Stimulated activated CD4-positive, alpha-beta T cell treated with anti-CD3 and anti-CD28 coated beads, Interleukin-15, amount 100 ng/mL, for 1 hour (primary cell): ENCODE results near the gene CERS1.

Source experiments
- DNase-seq, 2 donors: peaks; one replicate each; pipeline ENCODE4 v3.0.0-alpha.2; 2020; ENCODE audit warnings: low read depth in 1 of 2, low spot score in 1 of 2

The CERS1 gene

GRCh38 chr19:18857223-18857622 lies 38.7 kb downstream of the CERS1 start:
- no peak for DNase-seq

DNA sequence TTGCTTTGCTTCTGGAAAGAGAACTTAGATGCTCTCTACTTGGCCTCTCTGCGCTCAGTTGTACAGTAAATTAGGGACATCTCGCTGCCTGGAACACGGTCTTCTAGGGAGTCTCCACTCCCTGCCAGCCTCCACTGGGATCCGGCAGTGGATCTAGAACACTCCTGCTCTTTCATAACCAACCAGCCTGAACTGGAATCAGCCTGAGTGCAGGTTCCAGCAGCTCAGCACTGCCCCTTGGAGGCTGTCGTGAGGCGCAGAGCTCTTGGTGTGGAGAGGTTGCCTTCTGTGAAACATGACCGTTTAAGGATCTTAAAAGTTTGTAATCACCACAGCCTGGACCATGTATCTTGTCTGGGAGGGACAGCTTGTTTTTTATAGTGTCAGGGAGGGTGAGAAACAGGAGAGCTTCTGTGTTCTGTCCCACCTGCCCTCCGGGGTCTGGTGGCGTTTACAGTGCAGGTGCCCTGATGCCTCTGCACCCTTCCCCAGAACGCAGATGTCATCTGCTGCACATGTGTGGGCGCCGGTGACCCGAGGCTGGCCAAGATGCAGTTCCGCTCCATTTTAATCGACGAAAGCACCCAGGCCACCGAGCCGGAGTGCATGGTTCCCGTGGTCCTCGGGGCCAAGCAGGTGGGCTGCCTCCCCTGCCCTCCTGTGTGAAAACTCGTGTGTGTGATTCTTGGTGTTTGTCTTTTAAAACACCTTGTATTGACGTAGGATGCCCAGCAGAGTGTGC lies 39.4 kb downstream of the CERS1 start:
- no peak for DNase-seq

DNA sequence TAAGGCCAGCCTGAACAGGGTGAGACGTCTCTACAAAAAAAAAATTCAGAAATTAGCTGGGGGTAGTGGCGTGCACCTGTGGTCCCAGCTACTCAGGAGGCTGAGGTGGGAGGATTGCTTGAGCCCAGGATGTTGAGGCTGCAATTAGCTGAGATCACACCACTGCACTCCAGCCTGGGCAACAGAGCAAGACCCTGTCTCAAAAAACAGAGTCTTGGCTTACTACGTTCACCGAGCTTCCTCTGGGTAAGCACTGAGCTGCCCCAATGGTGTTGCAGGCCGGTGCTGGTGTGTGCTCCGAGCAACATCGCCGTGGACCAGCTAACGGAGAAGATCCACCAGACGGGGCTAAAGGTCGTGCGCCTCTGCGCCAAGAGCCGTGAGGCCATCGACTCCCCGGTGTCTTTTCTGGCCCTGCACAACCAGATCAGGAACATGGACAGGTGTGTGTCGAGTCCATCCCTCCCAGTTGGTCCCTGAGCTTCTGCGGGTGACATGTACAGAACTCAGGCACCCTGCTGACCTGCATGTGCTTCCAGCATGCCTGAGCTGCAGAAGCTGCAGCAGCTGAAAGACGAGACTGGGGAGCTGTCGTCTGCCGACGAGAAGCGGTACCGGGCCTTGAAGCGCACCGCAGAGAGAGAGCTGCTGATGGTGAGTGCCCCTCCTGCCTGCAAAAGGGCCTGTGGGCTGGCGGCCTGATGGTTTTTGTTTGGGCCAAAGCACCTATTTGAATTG lies 40.1 kb downstream of the CERS1 start:
- no peak for DNase-seq

GRCh38 chr19:18854982-18855381 lies 41.0 kb downstream of the CERS1 start:
- no peak for DNase-seq

- DNase-seq, result no peak
These were observed 42.1 kb downstream of the CERS1 start for GRCh38 chr19:18853755-18854427.

GRCh38 chr19:18852648-18853047 lies 43.3 kb downstream of the CERS1 start:
- no peak for DNase-seq

DNA sequence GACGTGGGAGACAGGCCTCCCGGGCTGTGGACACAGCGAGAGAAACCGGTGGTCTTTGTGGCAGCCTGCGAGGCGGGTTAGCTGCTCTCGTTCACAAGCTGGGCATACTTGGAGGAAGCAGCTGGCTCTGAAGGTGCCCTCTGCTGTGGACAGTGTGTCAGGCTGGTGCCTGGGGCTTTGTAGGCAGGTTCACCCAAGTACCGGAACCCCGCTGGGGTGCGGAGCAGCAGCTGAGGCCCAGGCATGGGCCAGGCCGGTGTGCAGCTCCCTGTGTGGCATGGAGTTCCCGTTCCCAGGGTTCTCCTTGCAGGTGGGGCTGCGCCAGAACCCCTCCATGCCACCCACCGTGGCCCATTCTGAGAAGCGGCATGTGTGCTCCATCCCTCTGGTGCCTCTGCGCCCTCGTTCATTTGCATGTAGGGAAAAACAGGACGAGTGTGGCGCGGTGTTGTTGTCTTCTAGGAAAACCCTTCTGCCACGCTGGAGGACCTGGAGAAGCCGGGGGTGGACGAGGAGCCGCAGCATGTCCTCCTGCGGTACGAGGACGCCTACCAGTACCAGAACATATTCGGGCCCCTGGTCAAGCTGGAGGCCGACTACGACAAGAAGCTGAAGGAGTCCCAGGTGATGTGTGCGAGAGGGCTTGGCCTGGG lies 44.2 kb downstream of the CERS1 start:
- DNase-seq, result no peak

DNA sequence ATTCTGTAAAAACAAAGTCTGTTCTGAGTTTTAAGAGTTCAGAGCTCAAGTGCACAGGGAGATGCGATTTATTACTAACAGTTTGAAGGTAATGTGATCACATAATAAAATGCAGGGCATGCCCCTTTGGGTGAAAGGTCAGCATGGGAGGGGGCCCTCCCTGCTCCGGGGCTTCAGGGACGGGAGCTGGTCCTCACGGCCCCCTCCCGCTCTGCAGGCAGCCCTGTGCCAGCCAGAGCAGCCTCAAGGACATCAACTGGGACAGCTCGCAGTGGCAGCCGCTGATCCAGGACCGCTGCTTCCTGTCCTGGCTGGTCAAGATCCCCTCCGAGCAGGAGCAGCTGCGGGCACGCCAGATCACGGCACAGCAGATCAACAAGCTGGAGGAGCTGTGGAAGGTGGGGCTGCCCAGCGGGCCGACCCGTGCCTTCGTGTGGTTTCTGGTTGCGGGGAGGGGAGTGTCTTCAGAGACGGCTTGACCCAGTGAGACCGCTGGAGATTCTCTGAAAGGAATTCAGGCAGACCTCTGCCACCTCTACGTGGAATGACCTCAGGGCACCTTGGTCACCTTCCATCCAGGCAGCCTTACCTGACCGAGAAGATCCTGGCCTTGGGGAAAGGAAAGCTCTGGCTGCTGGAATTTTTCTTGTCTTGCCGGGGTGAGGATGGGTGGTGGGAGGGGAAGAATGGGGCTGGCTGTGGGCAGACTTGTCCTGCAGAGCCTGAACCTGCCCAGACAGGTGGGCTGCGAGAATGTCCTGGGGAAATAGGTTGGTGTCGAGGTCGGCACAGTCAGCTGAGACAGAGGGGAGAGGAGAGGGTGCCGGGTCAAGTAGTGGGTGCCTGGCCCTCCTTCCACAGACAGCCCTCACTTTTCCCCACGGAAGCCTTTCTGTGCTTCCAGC lies 45.2 kb downstream of the CERS1 start:
- DNase-seq, result no peak

DNA sequence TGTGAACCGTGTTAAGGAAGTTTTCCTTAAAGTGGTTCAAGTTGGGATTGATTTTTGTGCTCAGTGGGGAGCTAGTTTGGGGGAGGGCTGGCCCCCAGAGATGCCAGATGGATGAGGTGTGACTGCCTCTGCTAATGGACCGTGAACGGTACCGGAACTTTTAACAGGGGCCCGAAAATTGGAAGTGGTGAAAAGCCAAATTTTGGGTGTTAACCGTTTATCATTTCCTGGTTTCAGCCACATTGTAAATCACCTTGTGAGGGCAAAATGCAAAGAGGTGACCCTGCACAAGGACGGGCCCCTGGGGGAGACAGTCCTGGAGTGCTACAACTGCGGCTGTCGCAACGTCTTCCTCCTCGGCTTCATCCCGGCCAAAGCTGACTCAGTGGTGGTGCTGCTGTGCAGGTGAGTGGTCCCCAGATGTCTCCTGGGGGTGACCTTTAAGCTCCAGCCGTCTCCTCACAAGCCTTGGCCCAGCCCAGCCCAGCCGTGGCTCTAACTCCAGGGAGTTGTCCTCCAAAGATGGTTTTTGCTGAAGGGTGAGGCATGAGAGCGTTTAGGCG lies 46.0 kb downstream of the CERS1 start:
- no peak for DNase-seq

DNA sequence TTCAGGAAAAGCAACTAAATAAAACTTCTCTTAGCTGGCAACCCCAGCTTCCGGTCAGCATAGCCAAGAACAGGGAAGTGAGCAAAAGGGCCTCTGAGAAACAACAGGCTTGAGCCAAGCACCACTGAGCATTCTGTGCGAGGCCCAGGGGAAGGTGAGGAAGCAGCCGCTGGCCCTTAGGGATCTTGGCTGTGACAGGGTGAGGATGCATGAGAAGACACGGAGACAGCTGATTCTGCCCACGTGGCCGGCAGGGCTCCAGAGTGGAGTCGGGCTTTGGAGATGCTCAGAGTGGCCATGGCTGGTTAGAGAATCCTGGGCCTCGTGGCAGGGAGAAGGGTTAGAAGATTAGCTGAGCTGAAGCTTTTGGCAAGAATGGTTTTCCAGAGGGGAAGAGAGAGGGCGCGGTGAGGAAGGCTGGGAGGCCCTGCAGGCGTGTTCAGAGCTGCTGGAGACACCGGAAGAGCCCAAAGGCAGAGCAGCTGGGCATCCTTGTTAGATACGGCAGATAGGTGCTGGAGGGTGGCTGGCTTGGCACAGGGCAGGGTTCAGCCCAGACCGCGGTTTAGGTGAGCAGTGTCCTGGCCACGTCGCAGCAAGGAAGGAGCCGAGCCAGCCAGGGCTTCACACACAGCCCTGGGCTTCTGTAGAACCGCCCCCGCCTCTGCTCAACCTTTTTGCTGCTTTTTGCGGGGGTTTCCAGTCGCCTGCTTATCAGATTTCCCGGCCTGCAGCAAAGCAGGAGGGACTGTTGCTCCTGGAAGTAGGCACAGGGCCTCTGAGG lies 46.9 kb downstream of the CERS1 start:
- no peak for DNase-seq

DNA sequence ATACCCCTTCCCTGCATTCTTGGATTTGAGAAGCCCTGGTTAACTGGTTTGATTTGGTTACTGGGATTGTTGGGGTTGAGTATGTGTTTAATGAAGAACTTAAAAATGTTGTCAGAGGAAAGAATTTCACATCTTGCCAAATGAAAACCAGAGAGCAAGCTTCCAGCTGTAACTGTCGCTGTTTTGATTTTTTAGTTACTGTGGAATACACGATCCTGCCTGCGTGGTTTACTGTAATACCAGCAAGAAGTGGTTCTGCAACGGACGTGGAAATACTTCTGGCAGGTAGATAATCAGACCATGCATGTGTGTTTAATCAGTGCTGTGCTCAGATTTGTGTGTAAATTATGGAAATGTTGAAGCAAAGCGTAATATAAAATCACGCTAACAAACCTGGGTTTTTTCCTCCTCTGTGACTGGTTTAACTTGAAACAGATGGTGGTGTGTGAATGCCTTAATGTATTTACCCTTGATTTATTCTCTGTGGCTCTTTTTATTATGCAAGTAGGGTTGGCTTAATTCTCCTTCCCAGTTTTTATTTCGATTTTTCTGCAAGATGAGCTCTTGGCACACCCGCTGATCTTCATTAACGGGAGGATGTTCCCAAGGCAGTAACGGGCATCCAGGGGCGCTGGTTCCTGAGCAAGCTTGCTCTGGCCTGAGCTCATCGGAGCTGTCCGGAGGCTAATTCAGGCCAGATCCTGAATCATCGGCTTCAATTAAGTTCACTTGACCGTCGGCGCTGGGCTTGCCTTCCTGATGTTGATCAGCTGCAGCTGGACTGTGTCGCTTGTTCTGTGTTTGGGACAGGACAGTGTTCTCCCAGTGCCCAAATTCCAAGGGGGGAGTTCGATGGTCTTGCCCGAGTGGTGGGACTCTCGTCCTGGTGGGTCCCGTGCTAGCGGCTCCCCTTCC lies 48.2 kb downstream of the CERS1 start:
- DNase-seq, result no peak

- peak; percentile 34 to 49 for DNase-seq
These were observed 49.0 kb downstream of the CERS1 start for GRCh38 chr19:18846862-18847548.

GRCh38 chr19:18845961-18846360 lies 50.0 kb downstream of the CERS1 start:
- no peak for DNase-seq

DNA sequence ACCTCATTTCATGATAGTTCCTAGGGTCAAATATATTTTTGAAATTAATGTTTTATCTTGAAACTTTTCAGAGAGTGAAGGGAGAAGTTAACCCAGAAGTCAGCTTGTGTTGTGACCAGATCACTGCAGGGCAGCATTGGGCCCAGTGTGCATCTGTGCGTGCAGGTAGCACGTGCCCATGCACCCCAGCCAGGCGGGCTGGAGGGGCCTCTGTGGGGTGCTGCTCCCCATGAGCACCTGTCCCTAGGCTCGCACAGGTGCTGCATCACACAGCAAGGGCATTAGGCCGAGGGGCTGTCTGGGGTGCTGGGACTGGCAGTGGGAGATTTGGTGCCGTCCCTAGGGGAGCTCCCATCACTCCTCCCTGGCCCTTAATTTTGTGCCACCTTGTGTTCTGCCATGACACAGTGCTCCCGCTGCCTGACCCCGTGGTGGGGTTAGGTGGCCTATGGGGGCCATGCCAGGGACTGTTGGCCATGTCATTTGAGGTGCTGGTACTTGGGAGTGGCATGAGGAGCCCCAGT lies 51.1 kb downstream of the CERS1 start:
- DNase-seq, result no peak

- DNase-seq, result no peak
These were observed 52.0 kb downstream of the CERS1 start for GRCh38 chr19:18843960-18844359.

DNA sequence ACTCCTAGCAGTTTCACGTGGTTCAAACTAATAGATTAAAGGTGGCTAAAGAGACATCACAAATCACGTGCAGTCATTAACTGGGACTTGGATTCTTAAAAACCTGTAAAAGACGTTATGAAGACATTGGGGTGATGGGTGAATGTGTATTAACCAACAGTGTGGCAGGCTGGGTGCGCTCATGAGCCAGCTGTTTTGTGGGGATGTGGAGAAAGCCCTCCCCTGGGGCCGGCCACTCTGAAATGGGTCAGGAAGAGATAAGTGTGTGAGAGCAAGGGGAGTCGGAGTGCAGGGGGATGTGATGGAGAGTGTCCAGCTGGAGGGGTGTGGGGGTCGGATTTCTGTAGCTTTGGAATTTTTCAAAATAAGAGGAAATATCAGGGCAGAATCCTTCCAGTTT lies 53.8 kb downstream of the CERS1 start:
- DNase-seq, result no peak

GRCh38 chr19:18841400-18841799 lies 54.6 kb downstream of the CERS1 start:
- no peak for DNase-seq
